ENCODE results near the gene PCAT7.

The PCAT7 gene

GRCh38 chr9:94606646-94607422 is 52.0 kb downstream of the PCAT7 start:
- DNase-seq: no peak

- DNase-seq: no peak
Observed at GRCh38 chr9:94607423-94607691, 52.5 kb downstream of the PCAT7 start.

- no peak for DNase-seq
Observed at GRCh38 chr9:94610181-94610606, 55.3 kb downstream of the PCAT7 start.

- DNase-seq: peak; percentile 47 to 53
Observed at GRCh38 chr9:94611638-94612068, 56.8 kb downstream of the PCAT7 start.

GRCh38 chr9:94612071-94612470 is 57.2 kb downstream of the PCAT7 start:
- no peak for DNase-seq

GRCh38 chr9:94613003-94613402 is 58.1 kb downstream of the PCAT7 start:
- no peak for DNase-seq

GRCh38 chr9:94619026-94619425 is 64.1 kb downstream of the PCAT7 start:
- DNase-seq: no peak
